Mucosa of rectum (tissue), 2 donors: Measurements from ENCODE around the gene C1orf198.

Source experiments
- H3K27ac ChIP-seq, 2 donors: one replicate each; pipeline ENCODE4 v1.7.0; 2013; ENCODE audit warnings: inconsistent platforms in 2 of 2, low read depth in 2 of 2, low read length in 2 of 2
- H3K27me3 ChIP-seq, 2 donors: one replicate each; pipeline ENCODE4 v1.7.0; 2013; ENCODE audit warnings: low read length in 2 of 2; ENCODE audit not compliant: control insufficient read depth in 2 of 2, insufficient read depth in 2 of 2
- H3K36me3 ChIP-seq, 2 donors: one replicate each; pipeline ENCODE4 v1.7.0; 2013; ENCODE audit warnings: low read length in 2 of 2; ENCODE audit not compliant: control insufficient read depth in 2 of 2, insufficient read depth in 2 of 2
- H3K4me1 ChIP-seq, 2 donors: one replicate each; pipeline ENCODE4 v1.7.0; 2013; ENCODE audit warnings: low read length in 2 of 2, mild to moderate bottlenecking in 1 of 2; ENCODE audit not compliant: control insufficient read depth in 2 of 2, insufficient read depth in 2 of 2
- H3K4me3 ChIP-seq, 2 donors: one replicate each; pipeline ENCODE4 v1.7.0; 2013; ENCODE audit warnings: low read length in 2 of 2
- H3K9ac ChIP-seq, 2 donors: one replicate each; pipeline ENCODE4 v1.7.0; 2013; ENCODE audit warnings: low read length in 2 of 2, low read depth in 1 of 2, mild to moderate bottlenecking in 1 of 2
- H3K9me3 ChIP-seq, 2 donors: one replicate each; pipeline ENCODE4 v1.7.0; 2013; ENCODE audit warnings: low read length in 2 of 2; ENCODE audit not compliant: control insufficient read depth in 2 of 2
- donor health status: healthy.
- donor health status: Normal muscosa, but diverticular disease.

The C1orf198 gene

DNA sequence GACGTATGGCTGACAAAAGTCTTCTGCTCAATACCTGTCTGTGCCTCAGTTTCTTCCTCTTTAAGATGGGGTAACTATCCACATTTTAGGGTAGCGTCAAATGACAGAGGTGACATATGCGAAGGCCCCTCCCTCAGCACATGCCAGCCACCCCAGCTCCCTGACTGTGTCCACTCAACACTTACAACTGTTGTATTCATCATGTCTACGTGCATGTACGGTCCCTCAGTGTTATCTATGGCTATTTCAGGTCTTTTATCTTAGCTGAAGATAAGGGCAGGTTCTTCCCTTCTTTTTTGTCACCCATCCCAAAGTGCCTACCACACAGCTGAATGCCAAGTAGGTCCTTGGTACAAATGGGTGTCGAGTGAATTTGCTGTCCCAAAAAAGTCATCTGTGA is 8.3 kb upstream of the C1orf198 start:
- H3K27ac ChIP-seq, result no peak overlapping the region
- H3K27me3 ChIP-seq, result peaks cover 0 to 9% of the 10 kb centered on the region in 2 donors
- H3K36me3 ChIP-seq, result no peaks in the 10 kb centered on the region

DNA sequence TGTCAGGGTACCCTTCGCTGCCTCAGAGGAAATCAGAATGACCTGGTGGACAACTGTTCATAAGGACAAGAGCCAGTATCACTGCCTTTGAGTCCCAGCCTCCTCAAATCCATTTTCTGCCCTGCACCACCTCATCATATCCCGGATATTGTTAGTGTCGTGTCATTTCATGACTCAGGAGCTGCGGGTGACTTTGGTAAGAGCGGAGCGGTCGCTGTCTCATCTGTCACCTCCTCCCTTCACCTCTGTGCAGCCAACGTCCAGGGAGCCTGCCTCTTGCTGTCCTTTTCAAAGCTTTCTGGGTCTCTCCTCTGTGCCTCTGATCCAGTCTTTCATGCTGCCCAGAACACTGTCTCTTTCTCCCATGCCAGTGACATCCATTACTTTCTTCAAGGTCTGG is 7.0 kb upstream of the C1orf198 start:
- Histone ChIP-seq H3K4me1 (no peaks in the 10 kb centered on the region), H3K4me3 (no peak overlapping the region), H3K9ac (no peak overlapping the region), H3K27me3 (peaks cover 0 to 4% of the 10 kb centered on the region in 2 donors), H3K36me3 (no peaks in the 10 kb centered on the region), H3K27ac (no peak overlapping the region), H3K9me3 (no peaks in the 10 kb centered on the region)

More for the DNA sequence above, 8.3 kb upstream of the C1orf198 start:
- Histone ChIP-seq H3K9me3 (no peaks in the 10 kb centered on the region), H3K4me1 (no peaks in the 10 kb centered on the region), H3K4me3 (no peak overlapping the region), H3K9ac (no peak overlapping the region)

DNA sequence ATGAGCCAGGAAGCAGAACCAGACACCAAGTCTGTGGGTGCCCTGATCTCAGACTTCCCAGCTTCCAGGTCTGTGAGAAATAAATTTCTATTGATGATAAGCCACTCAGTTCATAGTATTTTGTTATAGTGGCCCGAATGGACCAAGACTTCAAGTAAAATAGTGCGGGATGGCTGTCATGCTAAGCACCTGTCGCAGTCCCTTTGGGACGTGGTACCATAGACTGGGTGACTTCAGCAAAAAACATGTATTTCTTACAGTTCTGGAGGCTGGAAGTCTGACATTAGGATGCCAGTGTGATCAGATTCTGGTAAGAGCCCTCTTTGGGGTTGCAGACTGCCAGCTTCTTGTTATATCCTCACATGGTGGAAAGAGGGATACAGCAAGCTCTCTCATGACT is 2.6 kb upstream of the C1orf198 start:
- Histone ChIP-seq H3K9ac (no peak overlapping the region), H3K27me3 (no peaks in the 10 kb centered on the region), H3K4me3 (no peak overlapping the region), H3K9me3 (no peaks in the 10 kb centered on the region), H3K4me1 (peaks cover 5 to 12% of the 10 kb centered on the region in 2 donors), H3K27ac (no peak overlapping the region), H3K36me3 (no peaks in the 10 kb centered on the region)

DNA sequence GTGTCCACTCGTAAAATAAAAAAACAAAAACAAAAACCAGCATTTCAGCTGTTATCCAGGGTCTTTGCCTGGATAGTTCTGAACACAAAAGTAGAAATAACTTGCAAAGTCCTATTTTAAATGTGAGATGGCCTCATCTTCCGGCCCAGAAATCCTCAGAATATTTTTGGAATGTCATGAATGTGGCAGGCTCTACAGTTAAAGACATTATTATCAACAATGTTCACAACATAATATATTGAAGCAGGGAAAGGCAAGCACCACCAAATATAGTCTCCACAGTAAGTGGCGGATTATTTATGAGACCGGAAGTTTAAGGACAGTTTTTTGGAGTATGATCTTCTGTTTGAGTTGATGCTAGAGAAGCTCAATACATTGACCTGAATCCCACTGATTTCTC is 1.2 kb upstream of the C1orf198 start:
- Histone ChIP-seq H3K9me3 (no peaks in the 10 kb centered on the region), H3K9ac (no peak overlapping the region), H3K4me3 (no peak overlapping the region), H3K27me3 (no peaks in the 10 kb centered on the region), H3K27ac (no peak overlapping the region), H3K36me3 (no peaks in the 10 kb centered on the region), H3K4me1 (peaks cover 5 to 12% of the 10 kb centered on the region in 2 donors)

DNA sequence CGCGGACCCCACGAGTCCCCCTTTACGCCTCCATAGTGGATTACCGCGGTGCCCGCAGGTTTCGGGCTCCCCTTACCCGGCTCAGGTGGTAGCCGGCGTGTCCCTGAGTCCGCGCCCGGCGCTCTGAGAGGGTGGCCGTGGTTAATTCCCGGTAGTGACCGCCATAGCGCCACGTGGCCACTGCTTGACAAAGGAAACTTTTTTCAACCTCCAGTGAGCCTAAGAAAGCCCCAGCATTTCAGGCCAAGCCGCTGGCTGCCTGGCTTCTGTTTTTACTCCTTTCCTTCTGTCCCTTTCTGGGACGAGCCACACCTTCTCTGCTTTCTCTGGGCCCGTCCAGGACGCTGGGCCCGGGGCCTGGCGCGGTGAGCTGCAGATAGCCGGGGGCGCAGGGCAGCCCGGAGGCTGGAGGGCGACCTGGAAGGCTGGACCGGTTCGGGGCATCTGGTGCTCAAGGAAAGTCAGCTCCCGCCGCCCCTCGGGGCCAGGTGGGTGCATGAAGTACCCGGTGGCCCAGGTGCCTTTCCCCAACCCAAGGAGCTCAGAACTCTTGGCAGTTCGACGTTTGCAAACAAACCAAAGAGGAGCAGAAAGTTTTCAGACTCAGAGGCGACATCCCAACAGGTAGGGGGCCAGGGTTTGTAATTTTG is 540 bp upstream of the C1orf198 start:
- Histone ChIP-seq H3K9me3 (no peaks in the 10 kb centered on the region), H3K36me3 (no peaks in the 10 kb centered on the region), H3K4me1 (peaks cover 5 to 12% of the 10 kb centered on the region in 2 donors), H3K4me3 (peak overlapping the region; percentile 67 to 78), H3K27me3 (no peaks in the 10 kb centered on the region), H3K9ac (peak overlapping the region; percentile 69 to 74), H3K27ac (peak overlapping the region; percentile 34 to 43)

DNA sequence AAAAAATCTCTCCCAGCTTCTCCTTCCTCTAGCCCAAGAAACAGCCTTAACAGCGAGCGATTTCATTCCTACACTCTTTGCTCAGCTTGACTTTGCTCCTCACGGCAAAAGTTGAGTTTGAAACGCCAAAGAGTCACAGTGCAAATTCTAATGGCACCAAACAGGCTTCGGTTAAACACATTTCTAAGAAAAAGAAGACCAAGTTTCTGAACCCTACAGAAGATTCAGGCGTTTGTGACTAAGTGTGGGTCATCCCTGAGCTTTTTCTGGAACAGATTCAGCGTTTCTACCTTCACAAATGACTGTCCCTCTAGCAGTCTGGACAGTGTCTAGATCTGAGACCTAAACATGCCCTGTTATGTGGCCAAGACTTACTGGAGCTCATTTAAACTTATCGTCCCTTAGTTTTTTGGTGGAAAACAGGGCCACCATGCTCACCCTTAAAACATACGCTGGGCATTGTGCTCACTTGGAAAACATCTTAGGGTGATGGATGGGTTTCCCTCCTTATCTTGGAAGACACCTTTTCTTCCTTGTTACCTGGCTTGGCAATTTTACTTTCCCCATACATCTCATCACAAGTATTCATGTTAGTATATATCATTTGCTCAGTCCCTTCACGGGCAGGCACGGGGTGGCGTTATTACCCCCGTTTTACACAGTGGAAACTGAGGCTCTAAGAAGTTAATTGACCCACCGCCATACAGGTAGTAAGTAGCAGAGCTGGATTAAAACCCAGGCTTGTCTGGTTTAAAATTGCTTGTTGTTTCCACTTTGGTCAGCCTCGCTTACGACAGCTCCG is 1.0 kb downstream of the C1orf198 start:
- H3K9ac ChIP-seq, result peak overlapping the region; percentile 42 to 75
- no peaks in the 10 kb centered on the region for H3K9me3 ChIP-seq
- no peaks in the 10 kb centered on the region for H3K36me3 ChIP-seq
- H3K4me1 ChIP-seq, result peaks cover 5 to 12% of the 10 kb centered on the region in 2 donors
- H3K27me3 ChIP-seq, result no peaks in the 10 kb centered on the region
- H3K4me3 ChIP-seq, result peak overlapping the region; percentile 88 to 89
- H3K27ac ChIP-seq, result peak overlapping the region; percentile 6 to 65

DNA sequence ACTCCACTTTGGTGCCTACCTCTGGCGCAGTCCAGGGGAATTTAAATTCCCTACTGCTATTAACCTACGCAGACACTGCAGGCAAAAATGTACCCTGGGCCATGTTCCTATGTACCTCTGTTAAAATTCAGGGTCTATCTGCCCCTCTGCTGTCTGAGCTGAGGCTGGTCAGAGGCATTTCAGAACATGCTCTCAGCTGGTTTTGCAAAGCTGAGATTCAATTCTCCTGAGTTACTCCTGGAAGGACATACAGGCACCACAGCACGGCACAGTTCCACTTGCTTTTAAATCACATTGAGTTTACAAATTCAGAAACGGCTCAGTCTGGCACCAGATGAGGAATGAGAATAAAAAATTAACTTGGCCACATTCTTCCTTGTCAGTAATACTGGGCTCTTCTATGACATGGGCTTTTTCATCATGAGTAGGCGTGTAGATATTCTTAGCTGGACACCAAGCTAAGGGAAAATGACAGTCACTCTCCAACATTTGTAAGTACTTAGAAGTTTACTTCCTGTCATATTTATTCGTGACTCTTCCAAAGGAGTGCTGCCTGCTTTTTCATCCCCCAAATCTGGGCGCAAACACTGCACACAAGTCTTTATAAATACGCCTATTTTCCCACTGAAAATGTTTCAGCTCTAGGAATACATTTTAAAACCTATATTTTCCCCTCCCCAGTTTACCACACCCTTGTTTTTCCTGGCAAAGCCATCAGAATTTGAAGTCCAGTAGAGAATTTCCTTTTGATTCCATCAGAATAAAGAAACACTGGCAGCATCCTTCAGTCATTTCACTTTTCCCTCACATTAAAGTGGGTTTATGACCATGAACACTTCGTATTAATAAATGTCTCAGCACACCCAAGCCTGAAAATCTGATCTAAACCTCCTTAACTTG is 1.9 kb downstream of the C1orf198 start:
- H3K9ac ChIP-seq, result peak overlapping the region in 1 of 2 donors; percentile 32
- H3K4me3 ChIP-seq, result peak overlapping the region; percentile 88 to 89
- H3K27me3 ChIP-seq, result no peaks in the 10 kb centered on the region
- no peaks in the 10 kb centered on the region for H3K36me3 ChIP-seq
- H3K27ac ChIP-seq, result peak overlapping the region in 1 of 2 donors; percentile 32
- H3K4me1 ChIP-seq, result peaks cover 5 to 12% of the 10 kb centered on the region in 2 donors
- H3K9me3 ChIP-seq, result no peaks in the 10 kb centered on the region

DNA sequence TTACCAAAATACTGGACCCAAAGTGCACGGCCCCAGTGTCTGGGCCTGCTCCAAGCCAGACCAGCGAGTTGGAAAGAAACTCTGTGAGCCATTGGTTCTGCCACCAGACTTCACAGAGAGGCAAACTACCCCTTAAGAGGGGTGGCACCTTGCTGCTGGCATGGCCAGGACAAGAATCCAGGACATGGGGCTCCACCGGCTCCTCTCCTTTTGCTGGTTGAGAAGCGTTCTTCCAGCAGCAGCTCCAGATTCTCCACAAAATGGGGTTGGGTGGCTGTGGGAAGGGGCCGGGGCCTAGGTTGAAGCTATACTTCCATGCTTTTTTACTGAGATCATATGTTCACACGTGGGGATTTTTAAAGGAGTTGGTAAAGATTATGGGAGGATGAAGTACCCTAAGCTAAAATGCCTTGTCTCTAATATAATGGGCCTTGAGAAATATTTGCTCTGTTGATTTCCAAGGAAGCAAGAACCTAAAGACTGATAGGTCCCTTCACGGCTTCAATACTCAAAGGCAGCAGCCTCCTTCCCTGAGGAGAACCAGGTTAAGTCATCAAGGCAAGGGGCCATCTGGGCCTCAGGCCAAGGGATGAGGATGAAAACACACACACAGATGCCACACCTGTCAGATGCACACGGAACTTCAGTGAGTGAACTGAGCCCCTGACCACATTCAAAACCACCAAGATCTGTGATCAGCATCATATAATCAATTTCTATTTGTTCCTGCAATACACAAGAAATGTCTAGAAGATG is 3.1 kb downstream of the C1orf198 start:
- peaks cover 5 to 14% of the 10 kb centered on the region in 2 donors for H3K4me1 ChIP-seq
- no peak overlapping the region for H3K9ac ChIP-seq
- no peaks in the 10 kb centered on the region for H3K9me3 ChIP-seq
- H3K36me3 ChIP-seq, result no peaks in the 10 kb centered on the region
- H3K27me3 ChIP-seq, result no peaks in the 10 kb centered on the region
- H3K4me3 ChIP-seq, result no peak overlapping the region
- no peak overlapping the region for H3K27ac ChIP-seq

DNA sequence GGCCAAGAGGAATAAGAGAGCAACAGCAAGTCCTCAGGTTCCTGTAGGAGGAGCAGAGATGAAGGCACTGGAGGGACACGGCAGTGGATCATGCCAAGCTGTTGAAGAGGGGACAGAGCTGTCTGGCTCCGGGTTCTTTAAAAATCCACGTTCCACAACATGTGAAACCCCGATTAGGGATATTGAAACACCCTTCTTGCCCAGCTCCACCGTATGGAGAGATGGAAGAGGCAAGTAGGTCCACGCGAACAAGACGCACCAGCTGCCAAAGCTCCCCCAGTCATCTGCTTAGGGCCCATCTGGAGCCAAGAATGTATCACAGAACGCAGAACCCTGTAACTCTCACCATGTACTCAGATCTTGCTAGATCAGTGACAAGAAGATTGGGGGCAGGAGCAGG is 3.9 kb downstream of the C1orf198 start:
- Histone ChIP-seq H3K4me3 (no peak overlapping the region), H3K27me3 (no peaks in the 10 kb centered on the region), H3K27ac (no peak overlapping the region), H3K4me1 (peaks cover 5 to 14% of the 10 kb centered on the region in 2 donors), H3K9me3 (no peaks in the 10 kb centered on the region), H3K9ac (no peak overlapping the region), H3K36me3 (no peaks in the 10 kb centered on the region)
